Esophagus squamous epithelium (tissue), 4 donors: Measurements from ENCODE around the gene AFP.

Source experiments
- POLR2A ChIP-seq, 4 donors: fragments of 450-650 bp; IDR thresholded peaks; one replicate each; pipeline ENCODE4 v1.6.1; 2017; ENCODE audit warnings: antibody characterized with exemption in 4 of 4, mild to moderate bottlenecking in 4 of 4, moderate library complexity in 3 of 4
- TF ChIP-seq, protein P1 (sequence below), 6 experiments: fragments of 450-650 bp in 4 of 6; fragments of 200-600 bp in 2 of 6; sonication (generic) in 2 of 6; IDR thresholded peaks; one replicate each; pipeline ENCODE4 v1.5.1; 2016 to 2019; ENCODE audit warnings: antibody characterized with exemption in 6 of 6, mild to moderate bottlenecking in 4 of 6, moderate library complexity in 4 of 6

DNA sequence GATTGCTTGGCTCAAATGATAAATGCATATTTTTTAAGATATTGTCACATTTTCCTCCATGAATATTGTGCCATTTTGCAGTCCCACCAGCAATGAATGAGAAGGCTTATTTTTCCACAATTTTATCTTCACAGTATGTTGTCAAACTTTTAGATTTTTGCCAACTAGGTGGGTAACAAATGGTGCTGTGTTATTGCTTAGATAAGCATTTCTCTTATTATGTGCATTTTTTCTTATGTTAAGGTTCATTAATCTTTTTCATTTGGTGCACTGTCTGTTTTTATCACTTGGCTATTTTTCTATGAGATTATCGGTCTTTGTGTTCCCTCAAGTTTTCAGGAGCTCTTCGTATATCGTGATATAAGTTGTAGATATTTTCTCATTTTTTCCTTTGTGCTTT is 32.1 kb downstream of the AFP start:
- TF ChIP-seq, protein P1, sequence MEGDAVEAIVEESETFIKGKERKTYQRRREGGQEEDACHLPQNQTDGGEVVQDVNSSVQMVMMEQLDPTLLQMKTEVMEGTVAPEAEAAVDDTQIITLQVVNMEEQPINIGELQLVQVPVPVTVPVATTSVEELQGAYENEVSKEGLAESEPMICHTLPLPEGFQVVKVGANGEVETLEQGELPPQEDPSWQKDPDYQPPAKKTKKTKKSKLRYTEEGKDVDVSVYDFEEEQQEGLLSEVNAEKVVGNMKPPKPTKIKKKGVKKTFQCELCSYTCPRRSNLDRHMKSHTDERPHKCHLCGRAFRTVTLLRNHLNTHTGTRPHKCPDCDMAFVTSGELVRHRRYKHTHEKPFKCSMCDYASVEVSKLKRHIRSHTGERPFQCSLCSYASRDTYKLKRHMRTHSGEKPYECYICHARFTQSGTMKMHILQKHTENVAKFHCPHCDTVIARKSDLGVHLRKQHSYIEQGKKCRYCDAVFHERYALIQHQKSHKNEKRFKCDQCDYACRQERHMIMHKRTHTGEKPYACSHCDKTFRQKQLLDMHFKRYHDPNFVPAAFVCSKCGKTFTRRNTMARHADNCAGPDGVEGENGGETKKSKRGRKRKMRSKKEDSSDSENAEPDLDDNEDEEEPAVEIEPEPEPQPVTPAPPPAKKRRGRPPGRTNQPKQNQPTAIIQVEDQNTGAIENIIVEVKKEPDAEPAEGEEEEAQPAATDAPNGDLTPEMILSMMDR (IDR thresholded peaks at IDR 0.05), result no peak
- TF ChIP-seq POLR2A (IDR thresholded peaks at IDR 0.05), result no peak
